ENCODE measurements around the gene PELI2.

DNA sequence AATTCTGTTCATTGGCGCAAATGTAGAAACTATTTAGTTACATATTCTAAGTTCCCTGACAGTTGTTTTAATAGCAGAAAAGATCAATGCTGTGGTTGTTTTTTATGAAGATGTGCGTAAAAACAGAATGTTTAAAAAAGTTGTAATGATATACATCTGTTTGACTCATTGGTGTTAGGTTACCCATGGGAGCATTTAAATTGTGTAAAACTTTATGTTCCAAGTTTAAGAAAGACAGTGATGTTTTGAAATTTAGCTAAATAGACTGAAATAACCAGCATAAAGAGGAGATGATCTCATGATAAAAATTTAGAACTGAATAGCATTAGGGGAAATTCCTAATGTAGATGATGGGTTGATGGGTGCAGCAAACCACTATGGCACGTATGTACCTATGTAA lies 3.6 kb downstream of the PELI2 start:
- TF ChIP-seq ZNF565 (CRISPR knock-in tag; conservative IDR thresholded peaks at IDR 0.05; ENCODE audit: low read depth) (no peak), ZFP30 (CRISPR knock-in tag; IDR thresholded peaks at IDR 0.05) (no peak), ZFP3 (CRISPR knock-in tag; IDR thresholded peaks at IDR 0.05) (no peak), TCF4 (CRISPR knock-in tag; IDR thresholded peaks at IDR 0.05; ENCODE audit: borderline replicate concordance) (no peak)

Data from SK-N-SH treated with all-trans-retinoic acid at 6 μM for 48 hours (cell line).